Measurements from ENCODE around the gene SLC16A7.
"Not testable (repeated sequence)": the region's sequence is repeated elsewhere in the genome, so short reads cannot be mapped to it uniquely, and the experiment has no call there.

SLC16A7 gene

GRCh38 chr12:59736359-59736758, 140.5 kb downstream of the SLC16A7 start:
- DNase-seq (ENCODE audit: low read depth in 2 of 2), result no peak

- DNase-seq (ENCODE audit: low read depth in 2 of 2), result no peak
These were observed 141.0 kb downstream of the SLC16A7 start for GRCh38 chr12:59736786-59737185.

- no peak for DNase-seq (ENCODE audit: low read depth in 2 of 2)
These were observed 142.1 kb downstream of the SLC16A7 start for GRCh38 chr12:59737725-59738463.

GRCh38 chr12:59742841-59743240, 147.0 kb downstream of the SLC16A7 start:
- no peak for DNase-seq (ENCODE audit: low read depth in 2 of 2)

- no peak for DNase-seq (ENCODE audit: low read depth in 2 of 2)
These were observed 148.7 kb downstream of the SLC16A7 start for GRCh38 chr12:59744564-59744963.

- not testable (repeated sequence) for DNase-seq (ENCODE audit: low read depth in 2 of 2)
These were observed 155.3 kb downstream of the SLC16A7 start for GRCh38 chr12:59751091-59751490.

GRCh38 chr12:59761542-59761941, 165.7 kb downstream of the SLC16A7 start:
- DNase-seq (ENCODE audit: low read depth in 2 of 2), result no peak

GRCh38 chr12:59763835-59764234, 168.0 kb downstream of the SLC16A7 start:
- DNase-seq (ENCODE audit: low read depth in 2 of 2), result no peak

- no peak for DNase-seq (ENCODE audit: low read depth in 2 of 2)
These were observed 172.2 kb downstream of the SLC16A7 start for GRCh38 chr12:59768031-59768430.

- DNase-seq (ENCODE audit: low read depth in 2 of 2), result no peak
These were observed 184.8 kb downstream of the SLC16A7 start for GRCh38 chr12:59780605-59781135.

GRCh38 chr12:59787610-59788009, 191.8 kb downstream of the SLC16A7 start:
- DNase-seq (ENCODE audit: low read depth in 2 of 2), result no peak

- DNase-seq (ENCODE audit: low read depth in 2 of 2), result no peak
These were observed 196.8 kb downstream of the SLC16A7 start for GRCh38 chr12:59792647-59793046.

GRCh38 chr12:59803735-59804134, 207.9 kb downstream of the SLC16A7 start:
- no peak for DNase-seq (ENCODE audit: low read depth in 2 of 2)

GRCh38 chr12:59808317-59808910, 212.6 kb downstream of the SLC16A7 start:
- no peak for DNase-seq (ENCODE audit: low read depth in 2 of 2)

- no peak for DNase-seq (ENCODE audit: low read depth in 2 of 2)
These were observed 216.2 kb downstream of the SLC16A7 start for GRCh38 chr12:59811991-59812390.

- DNase-seq (ENCODE audit: low read depth in 2 of 2), result no peak
These were observed 216.9 kb downstream of the SLC16A7 start for GRCh38 chr12:59812716-59813115.

GRCh38 chr12:59820594-59821011, 224.8 kb downstream of the SLC16A7 start:
- no peak for DNase-seq (ENCODE audit: low read depth in 2 of 2)

GRCh38 chr12:59823567-59823966, 227.7 kb downstream of the SLC16A7 start:
- DNase-seq (ENCODE audit: low read depth in 2 of 2), result no peak

GRCh38 chr12:59827767-59828166, 231.9 kb downstream of the SLC16A7 start:
- DNase-seq (ENCODE audit: low read depth in 2 of 2), result no peak

GRCh38 chr12:59828521-59828920, 232.7 kb downstream of the SLC16A7 start:
- no peak for DNase-seq (ENCODE audit: low read depth in 2 of 2)

GRCh38 chr12:59833408-59833807, 237.6 kb downstream of the SLC16A7 start:
- no peak for DNase-seq (ENCODE audit: low read depth in 2 of 2)

GRCh38 chr12:59834659-59835474, 239.0 kb downstream of the SLC16A7 start:
- DNase-seq (ENCODE audit: low read depth in 2 of 2), result no peak
